ENCODE data around the gene REXO1. TPM values are rescaled to one million over a fixed set of nuclear protein-coding genes. Genes with fewer than 3 reads are reported as not detected.

REXO1 gene
- total and polyA plus RNA-seq, 9 of the 15 experiments (the other 6 are each of a cell fraction or from before 2014, with no cell fraction given): 0.04 to 63.3 (median 15.8) TPM

DNA sequence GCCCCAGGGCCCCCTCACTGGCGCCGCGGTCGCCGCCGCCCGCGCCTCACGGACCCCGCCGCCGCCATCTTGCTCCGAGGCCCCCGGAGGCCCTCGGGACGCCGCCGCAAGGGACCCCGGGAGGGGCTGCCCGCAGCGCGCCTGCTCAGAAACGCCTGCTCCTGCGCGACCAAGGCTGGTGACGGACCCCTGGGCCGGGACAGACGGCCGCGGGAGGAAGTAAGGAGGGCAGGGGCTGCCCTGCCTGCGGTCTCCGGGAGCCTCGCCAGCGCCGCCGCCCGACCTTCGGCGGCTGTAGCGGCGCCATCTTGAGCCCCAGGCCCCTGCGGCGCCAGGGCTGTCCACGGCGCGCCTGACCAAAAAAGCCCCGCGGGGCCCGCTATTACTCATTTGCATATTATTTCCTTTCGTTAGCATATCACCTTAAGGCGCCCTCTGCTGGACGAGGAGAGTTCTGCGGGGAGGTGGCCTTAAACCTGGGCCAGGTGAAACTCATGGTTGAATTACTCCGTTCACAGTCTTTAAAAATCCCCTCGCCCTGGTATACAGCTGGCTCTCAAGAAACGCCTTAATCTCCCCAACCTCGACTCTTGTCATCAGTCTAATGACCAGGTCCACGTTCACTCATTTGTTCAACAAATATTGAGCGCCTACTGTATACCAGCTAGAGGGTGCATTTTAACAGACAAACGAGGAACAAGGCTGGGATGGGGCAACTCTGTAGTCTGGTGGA lies at the start of gene REXO1 (continued):
- TF ChIP-seq, protein P1, sequence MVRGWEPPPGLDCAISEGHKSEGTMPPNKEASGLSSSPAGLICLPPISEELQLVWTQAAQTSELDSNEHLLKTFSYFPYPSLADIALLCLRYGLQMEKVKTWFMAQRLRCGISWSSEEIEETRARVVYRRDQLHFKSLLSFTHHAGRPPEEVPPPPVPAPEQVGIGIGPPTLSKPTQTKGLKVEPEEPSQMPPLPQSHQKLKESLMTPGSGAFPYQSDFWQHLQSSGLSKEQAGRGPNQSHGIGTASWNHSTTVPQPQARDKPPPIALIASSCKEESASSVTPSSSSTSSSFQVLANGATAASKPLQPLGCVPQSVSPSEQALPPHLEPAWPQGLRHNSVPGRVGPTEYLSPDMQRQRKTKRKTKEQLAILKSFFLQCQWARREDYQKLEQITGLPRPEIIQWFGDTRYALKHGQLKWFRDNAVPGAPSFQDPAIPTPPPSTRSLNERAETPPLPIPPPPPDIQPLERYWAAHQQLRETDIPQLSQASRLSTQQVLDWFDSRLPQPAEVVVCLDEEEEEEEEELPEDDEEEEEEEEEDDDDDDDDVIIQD (CRISPR knock-in tag; IDR thresholded peaks at IDR 0.05): no peak
- TF ChIP-seq GATAD2A (IDR thresholded peaks at IDR 0.05) (peak; percentile 59; the same call in 1 of the 2 replicates), ZNF707 (CRISPR knock-in tag; conservative IDR thresholded peaks at IDR 0.05) (no peak), SAFB (IDR thresholded peaks at IDR 0.05; ENCODE audit: borderline replicate concordance, low read depth, low read length) (no peak), ARID4B (CRISPR knock-in tag; IDR thresholded peaks at IDR 0.05) (no peak), RBM17 (IDR thresholded peaks at IDR 0.05; ENCODE audit: borderline replicate concordance, low read depth, low read length) (no peak), SOX6 (IDR thresholded peaks at IDR 0.05) (peak; percentile 50; the same call in 1 of the 2 replicates), NUFIP1 (IDR thresholded peaks at IDR 0.05; ENCODE audit: partially characterized antibody) (no peak), TAL1 (IDR thresholded peaks at IDR 0.05) (no peak), NFRKB (IDR thresholded peaks at IDR 0.05; ENCODE audit: low read depth) (0 out of 2 replicates have a peak, but pooled peaks have one; percentile 61), ILF3 (IDR thresholded peaks at IDR 0.05; ENCODE audit: borderline replicate concordance) (0 out of 2 replicates have a peak, but pooled peaks have one; percentile 27), ELF2 (CRISPR knock-in tag; IDR thresholded peaks at IDR 0.05) (no peak), NCOR1 (IDR thresholded peaks at IDR 0.05) (no peak), BRCA1 (IDR thresholded peaks at IDR 0.05) (no peak), BRCA1 (CRISPR knock-in tag; IDR thresholded peaks at IDR 0.05) (no peak), MTA3 (IDR thresholded peaks at IDR 0.05; ENCODE audit: borderline replicate concordance) (peak; percentile 48; the same call in 1 of the 2 replicates)
- TF ChIP-seq, protein P2, sequence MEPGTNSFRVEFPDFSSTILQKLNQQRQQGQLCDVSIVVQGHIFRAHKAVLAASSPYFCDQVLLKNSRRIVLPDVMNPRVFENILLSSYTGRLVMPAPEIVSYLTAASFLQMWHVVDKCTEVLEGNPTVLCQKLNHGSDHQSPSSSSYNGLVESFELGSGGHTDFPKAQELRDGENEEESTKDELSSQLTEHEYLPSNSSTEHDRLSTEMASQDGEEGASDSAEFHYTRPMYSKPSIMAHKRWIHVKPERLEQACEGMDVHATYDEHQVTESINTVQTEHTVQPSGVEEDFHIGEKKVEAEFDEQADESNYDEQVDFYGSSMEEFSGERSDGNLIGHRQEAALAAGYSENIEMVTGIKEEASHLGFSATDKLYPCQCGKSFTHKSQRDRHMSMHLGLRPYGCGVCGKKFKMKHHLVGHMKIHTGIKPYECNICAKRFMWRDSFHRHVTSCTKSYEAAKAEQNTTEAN (CRISPR knock-in tag; IDR thresholded peaks at IDR 0.05): no peak
- TF ChIP-seq, protein P3, sequence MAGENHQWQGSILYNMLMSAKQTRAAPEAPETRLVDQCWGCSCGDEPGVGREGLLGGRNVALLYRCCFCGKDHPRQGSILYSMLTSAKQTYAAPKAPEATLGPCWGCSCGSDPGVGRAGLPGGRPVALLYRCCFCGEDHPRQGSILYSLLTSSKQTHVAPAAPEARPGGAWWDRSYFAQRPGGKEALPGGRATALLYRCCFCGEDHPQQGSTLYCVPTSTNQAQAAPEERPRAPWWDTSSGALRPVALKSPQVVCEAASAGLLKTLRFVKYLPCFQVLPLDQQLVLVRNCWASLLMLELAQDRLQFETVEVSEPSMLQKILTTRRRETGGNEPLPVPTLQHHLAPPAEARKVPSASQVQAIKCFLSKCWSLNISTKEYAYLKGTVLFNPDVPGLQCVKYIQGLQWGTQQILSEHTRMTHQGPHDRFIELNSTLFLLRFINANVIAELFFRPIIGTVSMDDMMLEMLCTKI (IDR thresholded peaks at IDR 0.05; ENCODE audit: partially characterized antibody): no peak
- TF ChIP-seq, protein P4, sequence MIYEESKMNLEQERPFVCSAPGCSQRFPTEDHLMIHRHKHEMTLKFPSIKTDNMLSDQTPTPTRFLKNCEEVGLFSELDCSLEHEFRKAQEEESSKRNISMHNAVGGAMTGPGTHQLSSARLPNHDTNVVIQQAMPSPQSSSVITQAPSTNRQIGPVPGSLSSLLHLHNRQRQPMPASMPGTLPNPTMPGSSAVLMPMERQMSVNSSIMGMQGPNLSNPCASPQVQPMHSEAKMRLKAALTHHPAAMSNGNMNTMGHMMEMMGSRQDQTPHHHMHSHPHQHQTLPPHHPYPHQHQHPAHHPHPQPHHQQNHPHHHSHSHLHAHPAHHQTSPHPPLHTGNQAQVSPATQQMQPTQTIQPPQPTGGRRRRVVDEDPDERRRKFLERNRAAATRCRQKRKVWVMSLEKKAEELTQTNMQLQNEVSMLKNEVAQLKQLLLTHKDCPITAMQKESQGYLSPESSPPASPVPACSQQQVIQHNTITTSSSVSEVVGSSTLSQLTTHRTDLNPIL (CRISPR knock-in tag; IDR thresholded peaks at IDR 0.05): no peak

All from K562 (cell line).